CD4-positive, CD25-positive, alpha-beta regulatory T cell (primary cell): ENCODE measurements around the gene PRR33. TPM values are rescaled to one million over a fixed set of nuclear protein-coding genes. Genes with fewer than 3 reads are reported as not detected.
A peak's percentile ranks its signal among the peaks of the same experiment; 100 is the strongest.

ENCODE experiments used
- ATAC-seq, 2 donors: fragments of 150-1000 bp; cut with Tn5 transposase; one replicate each; pipeline ENCODE4 v1.10.0; 2021; ENCODE audit warnings: low read depth in 2 of 2, moderate number of reproducible peaks in 2 of 2, moderate library complexity in 1 of 2
- DNase-seq, 3 donors: peaks; one replicate each; pipeline versions ENCODE4 v3.0.0 to v3.0.0-alpha.2; 2012 to 2022; ENCODE audit warnings: mixed read lengths in 1 of 3
- H3K27ac ChIP-seq: one replicate; pipeline ENCODE4 v1.7.0; 2013; ENCODE audit warnings: mild to moderate bottlenecking, low read length; ENCODE audit not compliant: insufficient read depth, poor library complexity, severe bottlenecking
- H3K27me3 ChIP-seq: one replicate; pipeline ENCODE4 v1.7.0; 2013; ENCODE audit warnings: low read length; ENCODE audit not compliant: control insufficient read depth, insufficient read depth
- H3K36me3 ChIP-seq: one replicate; pipeline ENCODE4 v1.7.0; 2013; ENCODE audit warnings: mild to moderate bottlenecking, low read length, moderate library complexity; ENCODE audit not compliant: control insufficient read depth, insufficient read depth
- H3K4me1 ChIP-seq: 2 replicates; pipeline ENCODE4 v1.7.0; 2013; ENCODE audit warnings: mild to moderate bottlenecking, low read length; ENCODE audit not compliant: insufficient read depth, control insufficient read depth, poor library complexity, severe bottlenecking
- H3K4me3 ChIP-seq: one replicate; pipeline ENCODE4 v1.7.0; 2013; ENCODE audit warnings: low read depth, mild to moderate bottlenecking, low read length, moderate library complexity
- H3K9me3 ChIP-seq, 2 experiments: 1 replicate in 1 of 2; 2 replicates in 1 of 2; pipeline ENCODE4 v1.7.0; 2013; ENCODE audit warnings: low read length in 2 of 2, mild to moderate bottlenecking in 1 of 2, moderate library complexity in 1 of 2; ENCODE audit not compliant: control insufficient read depth in 2 of 2
- H3K27ac Mint-ChIP-seq, 3 donors: one replicate each; pipeline ENCODE4 v1.8.0; 2020 to 2022; ENCODE audit warnings: mild to moderate bottlenecking in 3 of 3, mixed read lengths in 3 of 3, moderate library complexity in 2 of 3
- H3K27me3 Mint-ChIP-seq: one replicate; pipeline ENCODE4 v1.8.0; 2022; ENCODE audit warnings: mild to moderate bottlenecking, mixed read lengths
- H3K36me3 Mint-ChIP-seq: one replicate; pipeline ENCODE4 v1.8.0; 2020; ENCODE audit warnings: mixed read lengths
- H3K4me1 Mint-ChIP-seq, 4 donors: one replicate each; pipeline ENCODE4 v1.8.0; 2020 to 2022; ENCODE audit warnings: mixed read lengths in 4 of 4, mild to moderate bottlenecking in 1 of 4
- H3K4me3 Mint-ChIP-seq, 4 donors: one replicate each; pipeline ENCODE4 v1.8.0; 2020 to 2022; ENCODE audit warnings: mild to moderate bottlenecking in 4 of 4, mixed read lengths in 4 of 4, moderate library complexity in 3 of 4
- H3K9me3 Mint-ChIP-seq, 7 donors: one replicate each; pipeline ENCODE4 v1.8.0; 2020 to 2022; ENCODE audit warnings: mixed read lengths in 7 of 7, mild to moderate bottlenecking in 3 of 7, moderate library complexity in 2 of 7
- polyA plus RNA-seq, 4 donors: library from polyadenylated mRNA; unstranded; fragments of 300-500 nt; fragmentation: Illumina TruSeq; gene quantifications; one replicate each; pipeline ENCODE4 v1.2.3, GENCODE V29; 2021
- total RNA-seq: library from RNA; stranded (reverse); gene quantifications from one replicate; pipeline ENCODE4 v1.2.3, GENCODE V29; 2022

Gene PRR33
- total and polyA plus RNA-seq, 5 donors from 2014 or later, result 0.06 to 0.09 (median 0.08) TPM; not detected in 2

GRCh38 chr11:1920128-1920908 lies 28.6 kb upstream of the PRR33 start:
- H3K4me3 Mint-ChIP-seq, result no peak overlapping the region
- Histone ChIP-seq H3K27ac (no peak overlapping the region), H3K4me3 (no peak overlapping the region), H3K36me3 (no peaks in the 10 kb centered on the region), H3K9me3 (no peaks in the 10 kb centered on the region), H3K27me3 (no peaks in the 10 kb centered on the region), H3K4me1 (no peaks in the 10 kb centered on the region)
- no peaks in the 10 kb centered on the region for H3K36me3 Mint-ChIP-seq
- DNase-seq, result no peak
- H3K27me3 Mint-ChIP-seq, result peaks cover 5% of the 10 kb centered on the region
- ATAC-seq, result no peak
- H3K9me3 Mint-ChIP-seq, result no peaks in the 10 kb centered on the region
- H3K4me1 Mint-ChIP-seq, result peaks cover 0 to 16% (median 7%) of the 10 kb centered on the region in 4 donors
- no peak overlapping the region for H3K27ac Mint-ChIP-seq

- H3K9me3 Mint-ChIP-seq, result no peaks in the 10 kb centered on the region
- peaks cover 10% of the 10 kb centered on the region for H3K27me3 Mint-ChIP-seq
- Histone ChIP-seq H3K36me3 (no peaks in the 10 kb centered on the region), H3K9me3 (no peaks in the 10 kb centered on the region), H3K4me3 (no peak within 1 kb of the TSS), H3K4me1 (no peaks in the 10 kb centered on the region), H3K27me3 (no peaks in the 10 kb centered on the region), H3K27ac (no peak within 1 kb of the TSS)
- ATAC-seq, result no peak
- no peak within 1 kb of the TSS for H3K27ac Mint-ChIP-seq
- DNase-seq, result no peak
- no peaks in the 10 kb centered on the region for H3K36me3 Mint-ChIP-seq
- peak within 1 kb of the TSS in 1 of 4 donors; percentile 36 for H3K4me3 Mint-ChIP-seq
- H3K4me1 Mint-ChIP-seq, result peaks cover 0 to 23% (median 11%) of the 10 kb centered on the region in 4 donors
Observed at GRCh38 chr11:1919391-1920127, 27.9 kb upstream of the PRR33 start, which contains the start of gene TNNT3. Gene TNNT3 (plus strand): TSS chr11:1919703. CDS start chr11:1922875, 3,172 bp downstream.

GRCh38 chr11:1918436-1919315 lies 27.0 kb upstream of the PRR33 start:
- Mint-ChIP-seq H3K27me3 (peaks cover 10% of the 10 kb centered on the region), H3K36me3 (no peaks in the 10 kb centered on the region), H3K4me3 (no peak overlapping the region), H3K4me1 (peaks cover 0 to 24% (median 10%) of the 10 kb centered on the region in 4 donors), H3K9me3 (no peaks in the 10 kb centered on the region), H3K27ac (no peak overlapping the region)
- Histone ChIP-seq H3K4me3 (no peak overlapping the region), H3K9me3 (no peaks in the 10 kb centered on the region), H3K27ac (no peak overlapping the region), H3K4me1 (no peaks in the 10 kb centered on the region), H3K27me3 (no peaks in the 10 kb centered on the region), H3K36me3 (no peaks in the 10 kb centered on the region)
- peak in 1 of 3 donors; percentile 23 for DNase-seq
- no peak for ATAC-seq

- peaks cover 0 to 24% (median 8%) of the 10 kb centered on the region in 4 donors for H3K4me1 Mint-ChIP-seq
- Histone ChIP-seq H3K4me3 (no peak overlapping the region), H3K27me3 (no peaks in the 10 kb centered on the region), H3K27ac (no peak overlapping the region), H3K4me1 (no peaks in the 10 kb centered on the region), H3K9me3 (no peaks in the 10 kb centered on the region), H3K36me3 (no peaks in the 10 kb centered on the region)
- ATAC-seq (peak; percentile 26 to 38), DNase-seq (no peak)
- H3K27me3 Mint-ChIP-seq, result peaks cover 10% of the 10 kb centered on the region
- H3K4me3 Mint-ChIP-seq, result no peak overlapping the region
- H3K36me3 Mint-ChIP-seq, result no peaks in the 10 kb centered on the region
- peak overlapping the region in 1 of 3 donors; percentile 77 for H3K27ac Mint-ChIP-seq
- no peaks in the 10 kb centered on the region for H3K9me3 Mint-ChIP-seq
Observed at GRCh38 chr11:1917523-1918435, 26.1 kb upstream of the PRR33 start.

GRCh38 chr11:1916986-1917522 lies 25.4 kb upstream of the PRR33 start:
- H3K27me3 ChIP-seq, result no peaks in the 10 kb centered on the region
- DNase-seq (no peak), ATAC-seq (peak in 1 of 2 donors; percentile 13)
- no peak overlapping the region for H3K4me3 ChIP-seq
- H3K36me3 ChIP-seq, result no peaks in the 10 kb centered on the region
- H3K9me3 ChIP-seq, result no peaks in the 10 kb centered on the region
- Mint-ChIP-seq H3K9me3 (no peaks in the 10 kb centered on the region), H3K36me3 (no peaks in the 10 kb centered on the region), H3K27me3 (peaks cover 9% of the 10 kb centered on the region), H3K4me1 (peaks cover 0 to 24% (median 8%) of the 10 kb centered on the region in 4 donors), H3K27ac (peak overlapping the region in 1 of 3 donors; percentile 89), H3K4me3 (no peak overlapping the region)
- H3K27ac ChIP-seq, result no peak overlapping the region
- no peaks in the 10 kb centered on the region for H3K4me1 ChIP-seq

GRCh38 chr11:1916132-1916985 lies 24.7 kb upstream of the PRR33 start:
- no peaks in the 10 kb centered on the region for H3K9me3 ChIP-seq
- H3K36me3 ChIP-seq, result no peaks in the 10 kb centered on the region
- Mint-ChIP-seq H3K4me3 (peak overlapping the region in 1 of 4 donors; percentile 52), H3K9me3 (no peaks in the 10 kb centered on the region), H3K36me3 (no peaks in the 10 kb centered on the region), H3K27ac (peak overlapping the region in 1 of 3 donors; percentile 89), H3K27me3 (peaks cover 5% of the 10 kb centered on the region), H3K4me1 (peaks cover 0 to 24% (median 8%) of the 10 kb centered on the region in 4 donors)
- ATAC-seq, result peak in 1 of 2 donors; percentile 30
- DNase-seq, result no peak
- H3K27me3 ChIP-seq, result no peaks in the 10 kb centered on the region
- no peak overlapping the region for H3K27ac ChIP-seq
- no peak overlapping the region for H3K4me3 ChIP-seq
- H3K4me1 ChIP-seq, result no peaks in the 10 kb centered on the region
